HG03139 (cell line): ENCODE data around the gene CASTOR1.

Experiments used
- ATAC-seq: cut with Tn5 transposase; IDR thresholded peaks from one replicate; pipeline ENCODE4 v1.9.1; 2021; ENCODE audit not compliant: unreplicated experiment

CASTOR1 gene

GRCh38 chr22:30301995-30302809, 12.9 kb upstream of the CASTOR1 start:
- ATAC-seq, result no peak

DNA sequence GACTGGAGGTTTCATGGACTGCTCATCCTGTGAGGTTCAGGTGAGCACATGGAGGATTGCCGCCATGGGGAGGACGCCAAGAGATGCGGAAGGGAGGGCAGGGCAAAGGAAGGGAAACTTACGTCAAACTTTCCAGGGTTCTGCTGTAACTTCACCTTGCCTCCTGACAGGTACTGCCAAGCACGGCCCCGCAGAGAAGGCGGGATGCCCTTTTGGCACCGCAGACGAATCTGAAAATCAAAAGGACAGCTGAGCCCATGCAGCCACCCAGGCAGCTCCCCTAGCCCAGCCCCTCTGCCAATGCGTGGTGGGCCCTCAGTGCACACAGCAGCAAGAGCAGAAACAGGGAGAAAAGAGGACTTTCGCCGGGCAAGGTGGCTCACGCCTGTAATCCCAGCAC, 10.0 kb upstream of the CASTOR1 start:
- no peak for ATAC-seq

DNA sequence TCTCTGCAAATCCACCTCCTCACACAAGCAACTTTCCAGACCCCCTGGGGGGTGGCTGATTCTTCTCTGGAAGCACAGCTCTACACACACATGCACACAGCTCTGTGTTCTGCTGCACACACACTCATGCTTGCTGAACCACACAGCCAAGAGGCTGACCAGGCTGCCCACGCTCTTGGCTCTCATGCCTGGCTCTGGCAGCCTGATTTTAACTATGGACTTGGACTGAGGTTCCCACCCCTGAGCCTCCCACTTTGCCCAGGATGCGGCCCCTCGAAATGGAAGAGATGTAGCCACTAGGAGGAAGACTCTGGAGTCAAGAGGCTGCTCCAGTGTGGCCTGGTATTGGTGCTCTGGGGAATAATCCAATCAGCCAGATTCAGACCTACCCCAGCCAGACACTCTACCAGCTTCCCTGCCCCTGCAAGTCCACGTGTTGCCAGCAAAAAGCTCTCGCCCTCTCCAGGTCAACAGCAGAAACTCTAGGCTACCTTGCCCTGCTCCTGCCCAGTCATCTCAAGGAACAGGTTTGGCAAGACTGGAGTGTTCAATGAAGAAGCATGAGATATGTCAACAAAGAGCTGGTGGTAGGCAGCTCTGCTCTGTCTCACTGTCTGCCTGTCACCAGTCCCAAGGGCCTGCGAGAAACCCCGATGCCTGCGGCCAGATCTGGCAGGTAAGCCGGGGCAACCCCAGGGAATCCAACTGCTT, 8.8 kb upstream of the CASTOR1 start:
- ATAC-seq, result no peak

DNA sequence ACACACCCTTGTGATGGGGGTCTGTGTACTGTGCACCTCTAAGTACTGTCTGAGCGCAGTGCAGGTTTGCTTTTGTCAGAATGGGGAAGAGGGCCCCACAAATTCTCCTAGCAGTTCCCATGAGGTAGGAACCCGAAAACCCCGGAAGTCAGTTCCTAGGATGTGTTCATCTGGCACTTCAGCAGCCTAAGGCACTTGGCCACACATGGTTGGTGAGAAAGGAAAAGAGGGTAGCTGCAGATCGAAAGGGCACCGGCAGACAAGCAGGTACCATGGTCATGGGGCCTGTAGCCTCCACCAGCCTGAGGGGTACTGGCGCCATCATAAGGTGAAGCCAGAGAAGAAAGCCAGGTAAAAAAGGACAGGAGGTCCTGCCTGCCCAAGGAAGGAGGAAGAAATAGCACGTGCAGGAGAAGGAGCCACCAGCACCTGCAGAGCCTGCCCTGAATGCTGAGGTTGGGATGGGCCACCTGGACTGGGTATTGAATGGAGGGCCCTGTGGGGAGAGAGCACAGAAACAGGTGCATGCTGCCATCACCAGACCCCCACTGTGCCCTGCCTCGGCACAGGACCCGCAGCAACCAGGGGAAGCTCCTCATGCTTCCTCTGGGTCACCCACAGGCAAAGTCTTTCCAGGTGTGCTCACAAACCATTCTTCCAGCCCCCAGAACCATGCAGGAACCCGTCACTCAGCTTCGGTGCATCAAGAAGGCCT, 8.1 kb upstream of the CASTOR1 start:
- ATAC-seq, result no peak

DNA sequence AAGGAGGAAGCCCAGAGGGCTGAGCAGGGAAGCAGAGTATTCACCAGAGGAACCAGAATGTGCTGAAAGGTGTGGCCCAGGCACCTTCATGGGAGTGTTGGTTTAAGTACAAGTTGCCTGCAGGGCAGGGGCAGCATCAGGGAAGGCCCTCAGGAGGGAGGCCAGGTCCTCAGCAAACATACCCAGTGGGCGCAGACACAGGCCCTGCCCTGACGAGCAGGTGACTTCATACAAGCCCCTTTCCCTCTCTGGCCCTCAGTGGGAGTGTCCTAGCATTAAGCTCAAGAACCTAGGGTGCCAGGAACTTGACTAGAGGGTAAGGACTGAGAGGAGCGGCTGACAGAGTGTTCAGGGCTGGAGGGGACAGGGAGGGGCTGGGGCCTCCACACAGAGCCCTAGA, 7.5 kb upstream of the CASTOR1 start:
- no peak for ATAC-seq

GRCh38 chr22:30296324-30296723, 7.0 kb upstream of the CASTOR1 start:
- no peak for ATAC-seq

DNA sequence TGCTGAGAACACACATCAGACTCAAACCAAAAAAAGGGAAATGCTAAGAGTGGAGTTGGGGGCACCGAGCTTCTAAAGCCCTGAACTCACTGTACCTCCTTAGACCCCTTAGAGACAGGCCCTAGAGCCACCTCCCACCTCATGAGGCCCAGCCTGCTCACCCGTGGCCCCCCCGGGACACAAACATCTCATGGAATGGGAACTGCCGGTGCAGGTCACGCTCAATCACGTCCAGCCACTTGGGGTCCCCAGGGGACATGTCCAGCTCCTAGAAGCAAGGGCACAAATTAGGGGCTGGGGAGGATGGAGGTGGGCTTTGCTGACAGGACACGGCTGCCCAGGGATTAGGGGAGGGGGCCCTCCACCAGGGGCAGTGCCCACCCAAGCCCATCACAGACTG, 6.3 kb upstream of the CASTOR1 start:
- ATAC-seq, result no peak

- ATAC-seq, result no peak
Observed at GRCh38 chr22:30294830-30295229, 5.5 kb upstream of the CASTOR1 start.

DNA sequence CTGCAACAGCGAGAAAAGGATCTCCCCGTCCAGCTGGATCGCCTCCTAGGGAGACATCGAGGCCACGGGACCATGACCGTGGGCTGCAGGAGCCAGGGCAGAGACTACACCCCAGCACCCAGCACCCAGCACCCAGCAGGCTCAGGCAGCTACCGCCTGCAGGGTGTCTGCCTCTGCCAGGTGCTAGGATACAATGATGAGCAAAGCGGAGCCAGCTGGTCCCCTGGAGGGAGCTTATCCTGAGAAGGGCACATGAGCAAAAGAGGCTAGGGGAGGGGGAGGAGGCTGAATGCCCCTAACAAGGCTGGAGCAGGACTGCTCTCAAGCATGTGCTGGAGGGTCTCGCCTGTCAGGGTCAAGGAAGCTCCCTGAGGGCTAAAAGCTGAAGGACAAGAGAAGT, 4.8 kb upstream of the CASTOR1 start:
- ATAC-seq, result no peak

DNA sequence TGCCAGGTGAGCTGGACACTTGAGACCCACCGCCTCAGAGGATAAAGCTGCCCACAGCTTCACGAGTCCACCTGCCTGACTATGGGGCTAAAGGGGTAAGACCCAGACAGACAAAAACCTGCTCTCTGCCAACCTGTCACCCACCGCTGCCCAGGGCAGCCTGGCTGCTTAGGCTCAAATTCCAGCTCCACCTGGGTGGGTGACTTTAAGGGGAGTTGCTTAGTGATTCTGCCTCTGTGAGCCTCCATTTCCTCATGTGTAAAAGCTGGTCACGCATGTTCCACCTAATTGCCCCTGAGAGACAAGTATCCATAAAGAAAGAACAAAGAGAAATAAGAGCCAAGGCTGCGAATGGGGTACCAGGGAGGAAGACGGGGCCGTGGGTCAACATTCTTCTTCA, 3.7 kb upstream of the CASTOR1 start:
- no peak for ATAC-seq

- ATAC-seq, result no peak
Observed at GRCh38 chr22:30292069-30292970, 3.0 kb upstream of the CASTOR1 start.

DNA sequence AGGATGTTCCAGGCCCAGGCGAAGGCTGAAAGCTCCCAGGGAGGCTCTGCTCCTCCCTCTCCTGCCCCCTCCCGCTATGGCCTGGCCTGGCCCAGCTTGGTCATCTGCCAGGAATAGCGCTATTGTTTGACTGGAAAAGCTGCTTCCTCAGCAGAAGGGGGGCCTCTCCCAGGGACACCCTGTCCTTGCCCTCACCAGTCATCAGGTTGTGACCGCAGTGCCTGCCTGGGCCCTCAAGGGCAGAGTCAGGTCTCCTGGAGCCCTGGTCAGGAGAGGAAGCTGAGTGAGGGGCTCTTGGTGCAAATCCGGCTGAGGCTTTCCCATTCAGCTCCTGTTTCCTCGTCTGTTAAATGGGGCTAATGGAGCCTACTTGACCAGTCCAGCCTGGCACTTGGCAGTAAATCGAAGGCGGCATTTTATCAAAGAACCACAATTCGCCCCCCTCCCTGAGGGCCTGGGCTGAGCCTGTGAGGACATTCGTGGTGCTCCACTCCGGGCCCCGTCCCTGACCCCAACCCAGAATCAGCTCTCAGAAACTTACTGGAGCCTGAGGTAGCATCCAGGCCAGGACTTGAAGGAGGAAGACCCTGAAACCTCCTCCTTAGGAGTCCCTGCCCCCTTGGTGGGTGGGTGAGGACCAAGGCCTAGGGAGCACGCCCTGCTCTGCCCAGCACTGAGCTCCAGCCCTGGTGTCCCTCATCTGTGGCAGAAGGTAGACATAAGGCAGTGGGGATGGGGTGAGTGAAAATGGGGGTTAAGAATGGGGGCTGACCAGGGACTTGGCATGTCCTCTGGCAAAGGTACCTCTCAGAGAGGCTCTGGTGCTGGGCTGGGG, 2.0 kb upstream of the CASTOR1 start:
- no peak for ATAC-seq

GRCh38 chr22:30290342-30291057, 1.2 kb upstream of the CASTOR1 start:
- ATAC-seq, result no peak

GRCh38 chr22:30289980-30290313, 642 bp upstream of the CASTOR1 start:
- peak; percentile 2 for ATAC-seq

DNA sequence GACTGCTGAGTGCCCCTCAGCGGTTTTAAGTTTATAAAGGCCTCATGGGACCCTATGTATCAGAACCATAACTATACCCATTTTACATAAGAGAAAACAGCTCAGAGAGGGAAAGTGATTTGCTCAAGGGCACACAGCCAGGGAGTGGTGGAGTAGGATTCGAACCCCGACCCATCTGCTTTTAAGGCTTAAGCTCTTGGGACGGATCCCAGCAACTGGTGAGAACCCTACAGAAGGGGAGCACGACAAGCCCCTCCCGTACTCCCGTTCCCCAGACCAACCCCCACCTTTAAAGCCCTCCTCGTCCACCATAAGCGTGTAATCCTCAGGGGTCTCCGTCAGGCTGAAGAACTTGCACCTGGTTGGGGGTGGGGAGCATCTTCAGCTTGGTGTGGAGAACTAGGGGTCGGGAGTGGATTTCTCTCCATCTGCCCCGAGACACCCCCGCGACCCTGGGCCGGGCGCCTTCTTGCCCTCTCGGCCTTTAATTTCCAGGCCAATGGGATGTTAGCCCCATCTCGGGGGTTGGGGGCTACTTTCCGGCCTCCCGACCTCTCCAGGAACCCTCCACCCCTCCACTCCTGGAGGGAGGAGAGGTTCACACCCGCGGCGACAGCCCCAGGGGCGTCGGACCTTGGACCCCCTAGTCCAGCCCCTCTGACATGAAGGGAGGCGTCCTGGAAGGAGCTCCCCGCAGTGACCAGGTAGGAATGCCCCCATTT, 725 bp downstream of the CASTOR1 start:
- no peak for ATAC-seq

- ATAC-seq, result no peak
Observed at GRCh38 chr22:30287648-30288418, 1.5 kb downstream of the CASTOR1 start.

- ATAC-seq, result no peak
Observed at GRCh38 chr22:30286813-30287647, 2.3 kb downstream of the CASTOR1 start.
